H1 (cell line): ENCODE data around the gene FOXB1. TPM values are rescaled to one million over a fixed set of nuclear protein-coding genes. Genes with fewer than 3 reads are reported as not detected.

Experiments
- BACH1 ChIP-seq: IDR thresholded peaks from 2 replicates; pipeline ENCODE4 v1.6.1; 2012; ENCODE audit warnings: low read length, improper control_type of control experiment
- CBX8 ChIP-seq: fragments of 300-800, 300-1000 bp; sonication (generic); IDR thresholded peaks from 2 replicates; pipeline ENCODE4 v1.7.1; 2016; ENCODE audit warnings: low read depth, low read length, borderline replicate concordance
- CHD2 ChIP-seq: IDR thresholded peaks from 2 replicates; pipeline ENCODE4 v1.6.1; 2012; ENCODE audit warnings: low read length, improper control_type of control experiment
- EP300 ChIP-seq, 2 experiments: IDR thresholded peaks; 1 replicate in 1 of 2; 2 replicates in 1 of 2; pipeline ENCODE4 v1.6.1; 2011 to 2012; ENCODE audit warnings: low read depth in 2 of 2, low read length in 2 of 2, mild to moderate bottlenecking in 2 of 2, borderline replicate concordance in 1 of 2, inconsistent platforms in 1 of 2, moderate library complexity in 1 of 2
- RAD21 ChIP-seq, 2 experiments: IDR thresholded peaks in 1 of 2; conservative IDR thresholded peaks in 1 of 2; 2 replicates each; pipeline ENCODE4 v1.6.1; 2011; ENCODE audit warnings: low read depth in 2 of 2, low read length in 2 of 2, improper control_type of control experiment in 1 of 2, inconsistent platforms in 1 of 2, mild to moderate bottlenecking in 1 of 2, moderate library complexity in 1 of 2
- SIX5 ChIP-seq: IDR thresholded peaks from 2 replicates; pipeline ENCODE4 v1.6.1; 2011; ENCODE audit warnings: mild to moderate bottlenecking, low read depth, low read length
- polyA plus RNA-seq, 7 experiments: library from polyadenylated mRNA; depleted of rRNA in 3 of 7; stranded (reverse) in 5 of 7; unstranded in 2 of 7; fragments of >200 nt in 5 of 7; fragments of 200-250 nt in 2 of 7; gene quantifications; 1 replicate in 5 of 7; 2 replicates in 1 of 7; 4 replicates in 1 of 7; pipeline versions ENCODE4 v1.2.1 to v1.2.3, GENCODE V29; 2011 to 2013; ENCODE audit warnings: missing spikeins in 2 of 7, mixed read lengths in 2 of 7
- total RNA-seq: library from RNA; stranded (reverse); fragmentation: NEBNext Ultra II Directional; extraction: Animal tissue kit (Norgen Biotek cat#: 25700); gene quantifications from 2 replicates; pipeline ENCODE4 v1.2.1, GENCODE V29; 2021
- TF ChIP-seq, protein P1 (sequence below): IDR thresholded peaks from 2 replicates; pipeline ENCODE4 v1.6.1; 2012; ENCODE audit warnings: low read length, inconsistent platforms
- TF ChIP-seq, protein P2 (sequence below), 3 experiments: IDR thresholded peaks; 1 replicate in 2 of 3; 2 replicates in 1 of 3; pipeline versions ENCODE4 v1.5.1 to v1.6.1; 2011; ENCODE audit warnings: low read length in 3 of 3, mild to moderate bottlenecking in 3 of 3, inconsistent platforms in 2 of 3, low read depth in 1 of 3, moderate library complexity in 1 of 3; ENCODE audit not compliant: insufficient read depth in 1 of 3; ENCODE audit errors: control extremely low read depth in 1 of 3

Gene FOXB1
- total and polyA plus RNA-seq, 2 of the 8 experiments (the other 6 are each of a cell fraction or from before 2014, with no cell fraction given), result 0.92 to 1.5 TPM

DNA sequence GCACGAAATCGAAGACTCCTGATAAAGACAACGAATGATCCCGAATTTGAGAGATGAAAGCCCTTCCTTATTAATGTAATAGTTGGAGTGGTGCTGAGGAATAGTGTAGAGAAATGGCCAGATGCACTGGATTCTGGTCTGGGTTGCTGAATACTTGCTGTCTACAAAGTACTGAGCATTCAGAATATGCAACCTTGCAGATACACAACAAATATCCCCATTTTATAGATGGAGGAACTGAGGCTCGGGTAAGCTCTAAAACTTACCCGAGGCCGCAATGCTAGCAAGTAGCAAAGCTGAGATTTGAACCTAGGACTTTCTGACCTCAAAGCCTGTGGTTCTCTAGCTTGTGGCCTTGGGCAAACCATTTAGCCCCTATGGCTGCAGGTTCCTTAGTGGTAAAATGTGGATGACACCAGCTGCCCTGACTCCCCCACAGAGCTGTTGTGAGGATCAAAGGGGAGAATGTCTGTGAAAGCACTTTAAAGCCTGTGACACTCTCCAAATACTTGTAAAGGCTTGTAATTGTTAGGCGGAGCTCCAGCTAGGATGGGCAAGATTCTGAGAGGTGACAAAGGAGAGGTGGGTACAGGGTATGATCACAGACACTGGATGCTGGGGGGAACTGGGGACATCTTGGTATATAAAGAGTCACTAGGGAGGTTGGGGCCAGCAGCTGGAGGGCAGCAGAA, 39.8 kb downstream of the FOXB1 start (continued):
- TF ChIP-seq SIX5 (no peak), BACH1 (no peak), EP300 (IDR thresholded peaks at IDR 0.05; ENCODE audit: borderline replicate concordance in 1 of 2, low read depth in 2 of 2, low read length in 2 of 2) (no peak), RAD21 (IDR thresholded peaks at IDR 0.05 in 1 of 2, conservative IDR thresholded peaks at IDR 0.05 in 1 of 2; ENCODE audit: low read depth in 2 of 2, low read length in 2 of 2) (no peak), CBX8 (no peak), CHD2 (no peak)
- TF ChIP-seq, protein P1, sequence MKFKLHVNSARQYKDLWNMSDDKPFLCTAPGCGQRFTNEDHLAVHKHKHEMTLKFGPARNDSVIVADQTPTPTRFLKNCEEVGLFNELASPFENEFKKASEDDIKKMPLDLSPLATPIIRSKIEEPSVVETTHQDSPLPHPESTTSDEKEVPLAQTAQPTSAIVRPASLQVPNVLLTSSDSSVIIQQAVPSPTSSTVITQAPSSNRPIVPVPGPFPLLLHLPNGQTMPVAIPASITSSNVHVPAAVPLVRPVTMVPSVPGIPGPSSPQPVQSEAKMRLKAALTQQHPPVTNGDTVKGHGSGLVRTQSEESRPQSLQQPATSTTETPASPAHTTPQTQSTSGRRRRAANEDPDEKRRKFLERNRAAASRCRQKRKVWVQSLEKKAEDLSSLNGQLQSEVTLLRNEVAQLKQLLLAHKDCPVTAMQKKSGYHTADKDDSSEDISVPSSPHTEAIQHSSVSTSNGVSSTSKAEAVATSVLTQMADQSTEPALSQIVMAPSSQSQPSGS, result no peak
- TF ChIP-seq, protein P2, sequence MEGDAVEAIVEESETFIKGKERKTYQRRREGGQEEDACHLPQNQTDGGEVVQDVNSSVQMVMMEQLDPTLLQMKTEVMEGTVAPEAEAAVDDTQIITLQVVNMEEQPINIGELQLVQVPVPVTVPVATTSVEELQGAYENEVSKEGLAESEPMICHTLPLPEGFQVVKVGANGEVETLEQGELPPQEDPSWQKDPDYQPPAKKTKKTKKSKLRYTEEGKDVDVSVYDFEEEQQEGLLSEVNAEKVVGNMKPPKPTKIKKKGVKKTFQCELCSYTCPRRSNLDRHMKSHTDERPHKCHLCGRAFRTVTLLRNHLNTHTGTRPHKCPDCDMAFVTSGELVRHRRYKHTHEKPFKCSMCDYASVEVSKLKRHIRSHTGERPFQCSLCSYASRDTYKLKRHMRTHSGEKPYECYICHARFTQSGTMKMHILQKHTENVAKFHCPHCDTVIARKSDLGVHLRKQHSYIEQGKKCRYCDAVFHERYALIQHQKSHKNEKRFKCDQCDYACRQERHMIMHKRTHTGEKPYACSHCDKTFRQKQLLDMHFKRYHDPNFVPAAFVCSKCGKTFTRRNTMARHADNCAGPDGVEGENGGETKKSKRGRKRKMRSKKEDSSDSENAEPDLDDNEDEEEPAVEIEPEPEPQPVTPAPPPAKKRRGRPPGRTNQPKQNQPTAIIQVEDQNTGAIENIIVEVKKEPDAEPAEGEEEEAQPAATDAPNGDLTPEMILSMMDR (IDR thresholded peaks at IDR 0.05; ENCODE audit: control extremely low read depth in 1 of 3, insufficient read depth in 1 of 3, low read depth in 1 of 3, low read length in 3 of 3), result no peak
